ENCODE data around the gene SART1. TPM values are rescaled to one million over a fixed set of nuclear protein-coding genes. Genes with fewer than 3 reads are reported as not detected.

The SART1 gene
- total and polyA plus RNA-seq, 10 of the 15 experiments (the other 5 are each of a cell fraction or from before 2014, with no cell fraction given) = 6.2 to 60.5 (median 37.4) TPM

DNA sequence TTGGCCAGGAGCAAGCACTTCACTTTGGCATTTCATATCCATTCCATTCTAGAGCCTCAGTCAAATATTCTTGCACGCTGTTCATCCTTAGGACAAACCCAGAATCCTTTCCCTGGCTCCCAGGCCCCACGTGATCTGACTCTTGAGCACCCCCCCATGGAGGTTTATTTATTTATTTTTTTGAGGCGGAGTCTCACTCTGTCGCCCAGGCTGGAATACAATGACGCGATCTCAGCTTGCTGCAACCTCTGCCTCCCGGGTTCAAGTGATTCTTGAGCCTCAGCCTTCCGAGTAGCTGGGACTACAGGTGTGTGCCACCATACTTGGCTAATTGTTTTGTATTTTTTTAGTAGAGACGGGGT is 29.0 kb upstream of the SART1 start:
- no peak for FAIRE-seq
- Histone ChIP-seq H3K9me3 (replicated peaks; ENCODE audit: control insufficient read depth, insufficient read depth, low read length) (no peaks in the 10 kb centered on the region), H3K27me3 (replicated peaks in 1 of 2; ENCODE audit: control insufficient read depth in 2 of 2, insufficient read depth in 2 of 2, low read length in 1 of 2) (no peaks in the 10 kb centered on the region), H3K9ac (ENCODE audit: control insufficient read depth, insufficient read depth, low read length) (no peak overlapping the region), H4K20me1 (ENCODE audit: control insufficient read depth, insufficient read depth) (no peaks in the 10 kb centered on the region), H3K79me2 (ENCODE audit: control insufficient read depth, insufficient read depth, low read length) (no peaks in the 10 kb centered on the region), H3K4me1 (ENCODE audit: control insufficient read depth, insufficient read depth, low read length) (peaks cover 15% of the 10 kb centered on the region), H3K36me3 (ENCODE audit: control insufficient read depth in 2 of 2, insufficient read depth in 2 of 2, low read length in 1 of 2) (no peaks in the 10 kb centered on the region), H3K4me3 (no peak overlapping the region), H3K27ac (ENCODE audit: control insufficient read depth, insufficient read depth) (no peak overlapping the region), H3K4me2 (ENCODE audit: control insufficient read depth, insufficient read depth) (no peak overlapping the region), H2AFZ (ENCODE audit: control insufficient read depth, low read depth, low read length) (no peak overlapping the region)
- DNase-seq (ENCODE audit: low read depth, low spot score) = no peak
- ChIA-PET POLR2A (interaction anchor here (1.1 to 2.1 kb wide), 2 partner anchors 10 to 28 kb away, joined by 3 to 6 read pairs; no protein-coding TSS in a partner anchor), CTCF (interaction anchor here (0.6 to 3.1 kb wide), 7 partner anchors 10 to 318 kb away, joined by 3 to 16 read pairs (median 8); partner anchors contain the start of genes CCDC85B and FIBP), SMC1A (ENCODE audit: uncharacterized antibody, unreplicated experiment) (interaction anchor here (1.3 to 1.7 kb wide), 3 partner anchors 10 to 45 kb away, joined by 3 to 4 read pairs (median 3); no protein-coding TSS in a partner anchor), RAD21 (ENCODE audit: unreplicated experiment) (interaction anchor here (1.3 to 2.2 kb wide), 2 partner anchors 13 to 48 kb away, joined by 3 to 8 read pairs; no protein-coding TSS in a partner anchor)
- ATAC-seq = no peak
- no TSS peak for BruUV-seq (replicated peaks)
- in situ Hi-C loops (cut with MboI) (no loop called here), intact Hi-C loops (cut with micrococcal nuclease; ENCODE audit: unreplicated experiment) (no loop called here)
- TF ChIP-seq RAD51 (IDR thresholded peaks at IDR 0.05) = peak; percentile 47; the same call in 1 of the 2 replicates
- TF ChIP-seq EP300 (IDR thresholded peaks at IDR 0.05; ENCODE audit: borderline replicate concordance in 1 of 2, control insufficient read depth in 1 of 2, low read depth in 2 of 2, low read length in 2 of 2) = no peak
- TF ChIP-seq, protein P1, sequence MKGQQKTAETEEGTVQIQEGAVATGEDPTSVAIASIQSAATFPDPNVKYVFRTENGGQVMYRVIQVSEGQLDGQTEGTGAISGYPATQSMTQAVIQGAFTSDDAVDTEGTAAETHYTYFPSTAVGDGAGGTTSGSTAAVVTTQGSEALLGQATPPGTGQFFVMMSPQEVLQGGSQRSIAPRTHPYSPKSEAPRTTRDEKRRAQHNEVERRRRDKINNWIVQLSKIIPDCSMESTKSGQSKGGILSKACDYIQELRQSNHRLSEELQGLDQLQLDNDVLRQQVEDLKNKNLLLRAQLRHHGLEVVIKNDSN (IDR thresholded peaks at IDR 0.05; ENCODE audit: borderline replicate concordance, extremely low read length, insufficient read depth, low read depth, low read length) = peak; percentile 16
- TF ChIP-seq ZBTB33 (IDR thresholded peaks at IDR 0.05) = 0 out of 2 replicates have a peak, but pooled peaks have one; percentile 22
- WGBS (ENCODE audit: insufficient coverage, insufficient replicate concordance, low lambda C conversion rate, missing lambda C conversion rate) = 81% methylated on average over 9 of the region's 9 CpGs

Measured in GM12878 (cell line).